Endothelial cell (in vitro differentiated cells): ENCODE data around the gene CYREN. TPM values are rescaled to one million over a fixed set of nuclear protein-coding genes. Genes with fewer than 3 reads are reported as not detected.

Experiments
- DNase-seq: peaks from one replicate; pipeline ENCODE4 v3.0.0; 2021; ENCODE audit warnings: low spot score
- H3K27ac Mint-ChIP-seq: one replicate; pipeline ENCODE4 v1.8.0; 2021; ENCODE audit warnings: mixed read lengths, inconsistent platforms; ENCODE audit not compliant: unreplicated experiment
- H3K27me3 Mint-ChIP-seq: one replicate; pipeline ENCODE4 v1.8.0; 2021; ENCODE audit warnings: mild to moderate bottlenecking, moderate library complexity, mixed read lengths, inconsistent platforms; ENCODE audit not compliant: unreplicated experiment
- H3K36me3 Mint-ChIP-seq: one replicate; pipeline ENCODE4 v1.8.0; 2021; ENCODE audit warnings: mild to moderate bottlenecking, low read depth, mixed read lengths, inconsistent platforms; ENCODE audit not compliant: unreplicated experiment
- H3K4me1 Mint-ChIP-seq: one replicate; pipeline ENCODE4 v1.8.0; 2021; ENCODE audit warnings: mild to moderate bottlenecking, mixed read lengths, inconsistent platforms; ENCODE audit not compliant: unreplicated experiment
- H3K4me3 Mint-ChIP-seq: one replicate; pipeline ENCODE4 v1.8.0; 2021; ENCODE audit warnings: mild to moderate bottlenecking, mixed read lengths, inconsistent platforms; ENCODE audit not compliant: unreplicated experiment
- H3K9me3 Mint-ChIP-seq: one replicate; pipeline ENCODE4 v1.8.0; 2021; ENCODE audit warnings: mixed read lengths, inconsistent platforms; ENCODE audit not compliant: unreplicated experiment
- CTCF ChIP-seq: fragments of 200-600 bp; sonication (generic); IDR thresholded peaks from one replicate; pipeline ENCODE4 v1.5.0; 2021; ENCODE audit warnings: antibody characterized with exemption; ENCODE audit not compliant: unreplicated experiment
- total RNA-seq: library from RNA; stranded (reverse); fragmentation: NEBNext Ultra II Directional; extraction: Animal tissue kit (Norgen Biotek cat#: 25700); gene quantifications from one replicate; pipeline ENCODE4 v1.2.1, GENCODE V29; 2021; ENCODE audit not compliant: unreplicated experiment

Gene CYREN
- total RNA-seq, 1 donor from 2014 or later: 38.1 TPM

- Mint-ChIP-seq H3K4me1 (no peaks in the 10 kb centered on the region), H3K36me3 (peaks cover 44% of the 10 kb centered on the region)
Observed at GRCh38 chr7:135186261-135186540, 15.7 kb upstream of the CYREN start.

GRCh38 chr7:135185471-135186260 is 15.2 kb upstream of the CYREN start:
- no peaks in the 10 kb centered on the region for H3K4me1 Mint-ChIP-seq
- peaks cover 5% of the 10 kb centered on the region for H3K27me3 Mint-ChIP-seq
- peaks cover 46% of the 10 kb centered on the region for H3K36me3 Mint-ChIP-seq
- no peak overlapping the region for H3K27ac Mint-ChIP-seq
- no peak for TF ChIP-seq CTCF
- no peak for DNase-seq
- H3K9me3 Mint-ChIP-seq: peaks cover 9% of the 10 kb centered on the region
- no peak overlapping the region for H3K4me3 Mint-ChIP-seq

More at GRCh38 chr7:135186261-135186540, 15.7 kb upstream of the CYREN start:
- H3K9me3 Mint-ChIP-seq: peaks cover 6% of the 10 kb centered on the region
- no peak overlapping the region for H3K27ac Mint-ChIP-seq
- no peak overlapping the region for H3K4me3 Mint-ChIP-seq
- TF ChIP-seq CTCF: no peak
- peaks cover 5% of the 10 kb centered on the region for H3K27me3 Mint-ChIP-seq
- no peak for DNase-seq

- H3K4me3 Mint-ChIP-seq: no peak overlapping the region
- peaks cover 5% of the 10 kb centered on the region for H3K27me3 Mint-ChIP-seq
- DNase-seq: no peak
- peaks cover 45% of the 10 kb centered on the region for H3K36me3 Mint-ChIP-seq
- TF ChIP-seq CTCF: no peak
- no peaks in the 10 kb centered on the region for H3K4me1 Mint-ChIP-seq
- H3K27ac Mint-ChIP-seq: no peak overlapping the region
- H3K9me3 Mint-ChIP-seq: peaks cover 9% of the 10 kb centered on the region
Observed at GRCh38 chr7:135184254-135184841, 13.8 kb upstream of the CYREN start.

- H3K36me3 Mint-ChIP-seq: peaks cover 50% of the 10 kb centered on the region
- no peak overlapping the region for H3K27ac Mint-ChIP-seq
- no peak for TF ChIP-seq CTCF
- DNase-seq: no peak
- H3K9me3 Mint-ChIP-seq: peaks cover 9% of the 10 kb centered on the region
- H3K4me3 Mint-ChIP-seq: peak overlapping the region; percentile 72
- H3K27me3 Mint-ChIP-seq: peaks cover 5% of the 10 kb centered on the region
- no peaks in the 10 kb centered on the region for H3K4me1 Mint-ChIP-seq
Observed at GRCh38 chr7:135183478-135183877, 13.0 kb upstream of the CYREN start.
